Neuronal stem cell (in vitro differentiated cells): ENCODE measurements around the gene PPM1G.

Experiments
- DNase-seq: peaks from one replicate; pipeline ENCODE4 v3.0.0-alpha.2; 2013; ENCODE audit warnings: low spot score
- H2AFZ ChIP-seq: one replicate; pipeline ENCODE4 v1.6.1; 2013; ENCODE audit warnings: mild to moderate bottlenecking, low read length, inconsistent platforms
- H2AK5ac ChIP-seq: 2 replicates; pipeline ENCODE4 v1.6.1; 2013; ENCODE audit warnings: low read depth, mild to moderate bottlenecking, inconsistent platforms, low read length, moderate library complexity, mixed read lengths
- H2BK120ac ChIP-seq: 2 replicates; pipeline ENCODE4 v1.6.1; 2013; ENCODE audit warnings: low read depth, mild to moderate bottlenecking, inconsistent platforms, low read length, moderate library complexity, mixed read lengths
- H2BK12ac ChIP-seq: one replicate; pipeline ENCODE4 v1.6.1; 2013; ENCODE audit warnings: low read length, inconsistent platforms
- H2BK15ac ChIP-seq: 2 replicates; pipeline ENCODE4 v1.6.1; 2013; ENCODE audit warnings: mild to moderate bottlenecking, low read length, inconsistent platforms, mixed read lengths
- H2BK5ac ChIP-seq: one replicate; pipeline ENCODE4 v1.6.1; 2013; ENCODE audit warnings: inconsistent platforms, mild to moderate bottlenecking, low read length, moderate library complexity
- H3K14ac ChIP-seq: one replicate; pipeline ENCODE4 v1.6.1; 2013; ENCODE audit warnings: low read length, inconsistent platforms
- H3K18ac ChIP-seq: 2 replicates; pipeline ENCODE4 v1.6.1; 2013; ENCODE audit warnings: low read length, inconsistent platforms
- H3K23ac ChIP-seq: 2 replicates; pipeline ENCODE4 v1.6.1; 2013; ENCODE audit warnings: low read depth, mild to moderate bottlenecking, mixed read lengths, low read length, inconsistent platforms; ENCODE audit not compliant: poor library complexity
- H3K27ac ChIP-seq: replicated peaks from 3 replicates; pipeline ENCODE4 v1.5.1; 2013; ENCODE audit warnings: low read length, inconsistent platforms
- H3K27me3 ChIP-seq, 3 experiments: 2 replicates each; pipeline ENCODE4 v1.6.1; 2013; ENCODE audit warnings: low read length in 3 of 3, mild to moderate bottlenecking in 2 of 3, inconsistent platforms in 1 of 3, low read depth in 1 of 3, mixed read lengths in 1 of 3, moderate library complexity in 1 of 3; ENCODE audit not compliant: control insufficient read depth in 3 of 3, insufficient read depth in 3 of 3
- H3K36me3 ChIP-seq, 2 donors: replicated peaks in 1 of 2; 2 replicates each; pipeline ENCODE4 v1.6.1; 2013; ENCODE audit warnings: low read length in 2 of 2; ENCODE audit not compliant: control insufficient read depth in 2 of 2, insufficient read depth in 2 of 2
- H3K4ac ChIP-seq: 2 replicates; pipeline ENCODE4 v1.6.1; 2013; ENCODE audit warnings: inconsistent platforms, mild to moderate bottlenecking, low read length, moderate library complexity
- H3K4me1 ChIP-seq, 2 donors: 1 replicate in 1 of 2; 2 replicates in 1 of 2; pipeline ENCODE4 v1.6.1; 2013; ENCODE audit warnings: low read length in 2 of 2, low read depth in 1 of 2; ENCODE audit not compliant: control insufficient read depth in 2 of 2, insufficient read depth in 1 of 2
- H3K4me2 ChIP-seq: one replicate; pipeline ENCODE4 v1.6.1; 2013; ENCODE audit warnings: mild to moderate bottlenecking, low read length, inconsistent platforms; ENCODE audit not compliant: insufficient read depth, poor library complexity, severe bottlenecking
- H3K4me3 ChIP-seq, 2 donors: 2 replicates each; pipeline ENCODE4 v1.5.1; 2013; ENCODE audit warnings: low read length in 2 of 2, mild to moderate bottlenecking in 2 of 2, inconsistent platforms in 1 of 2, moderate library complexity in 1 of 2
- H3K79me1 ChIP-seq: one replicate; pipeline ENCODE4 v1.6.1; 2013; ENCODE audit warnings: low read depth, mild to moderate bottlenecking, inconsistent platforms, low read length, moderate library complexity
- H3K9ac ChIP-seq: one replicate; pipeline ENCODE4 v1.6.1; 2013; ENCODE audit warnings: mild to moderate bottlenecking, low read depth, low read length, inconsistent platforms; ENCODE audit not compliant: poor library complexity
- H3K9me3 ChIP-seq, 2 donors: replicated peaks in 1 of 2; 2 replicates each; pipeline versions ENCODE3 to v1.6.1; 2013; ENCODE audit warnings: low read length in 2 of 2, mild to moderate bottlenecking in 2 of 2, inconsistent platforms in 1 of 2, low read depth in 1 of 2, mixed read lengths in 1 of 2, moderate library complexity in 1 of 2; ENCODE audit not compliant: control insufficient read depth in 2 of 2, insufficient read depth in 1 of 2
- H4K8ac ChIP-seq: one replicate; pipeline ENCODE4 v1.6.1; 2013; ENCODE audit warnings: low read depth, mild to moderate bottlenecking, inconsistent platforms, low read length, moderate library complexity
- H4K91ac ChIP-seq: one replicate; pipeline ENCODE4 v1.6.1; 2013; ENCODE audit warnings: low read length, low read depth, mild to moderate bottlenecking, inconsistent platforms; ENCODE audit not compliant: poor library complexity
- WGBS, 2 donors: extraction: QIAGEN DNeasy Blood & Tissue Kit; methylation state at CpG; one replicate each; pipeline ENCODE4 v1.1.7; 2013; ENCODE audit warnings: missing lambda C conversion rate in 2 of 2, mixed read lengths in 1 of 2; ENCODE audit not compliant: insufficient read length in 2 of 2, insufficient replicate concordance in 1 of 2; ENCODE audit errors: extremely low coverage in 2 of 2; 5-methylcytosine and 5-hydroxymethylcytosine counted together

Gene PPM1G

DNA sequence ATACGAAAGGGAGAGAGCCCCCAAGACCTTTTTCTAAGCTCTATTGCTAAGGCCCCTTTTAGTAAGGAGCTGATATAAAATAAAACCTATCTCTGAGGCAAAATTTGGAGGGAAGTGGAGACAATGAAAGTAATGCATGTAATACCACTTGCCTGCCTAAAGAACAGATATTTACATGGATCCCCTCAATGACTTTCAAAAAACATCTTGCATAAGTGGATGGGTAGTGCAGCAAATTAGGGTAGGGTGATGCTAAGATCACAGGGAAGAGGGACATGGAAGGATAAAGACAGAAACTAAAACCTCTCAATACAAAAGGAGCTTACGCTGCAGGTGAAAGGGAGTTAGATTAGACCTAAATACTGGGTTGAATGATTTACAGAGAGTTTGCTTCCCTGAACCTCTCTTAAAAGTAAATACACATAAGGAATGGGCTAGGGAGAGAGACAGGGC, 30.0 kb downstream of the PPM1G start:
- Histone ChIP-seq H3K9ac (no peak overlapping the region), H3K4ac (no peak overlapping the region), H3K79me1 (peaks cover 12% of the 10 kb centered on the region), H3K23ac (no peak overlapping the region), H2BK120ac (no peak overlapping the region), H3K4me1 (peaks cover 6 to 11% of the 10 kb centered on the region in 2 donors), H3K36me3 (peaks cover 59 to 83% of the 10 kb centered on the region in 2 donors), H2AK5ac (no peak overlapping the region), H2BK5ac (no peak overlapping the region), H3K4me2 (peak overlapping the region; percentile 77), H2BK15ac (no peak overlapping the region), H3K9me3 (no peaks in the 10 kb centered on the region), H3K14ac (no peak overlapping the region), H3K18ac (no peak overlapping the region), H2BK12ac (no peak overlapping the region), H3K4me3 (peak overlapping the region; percentile 67 to 93), H3K27ac (peak overlapping the region; percentile 73), H4K8ac (no peak overlapping the region), H3K27me3 (no peaks in the 10 kb centered on the region), H4K91ac (no peak overlapping the region), H2AFZ (no peak overlapping the region)
- no CpG with 5 or more reads among the region's 2 CpGs for WGBS, 2 donors
- DNase-seq: no peak

GRCh38 chr2:27378809-27379290, 30.5 kb downstream of the PPM1G start:
- peaks cover 6 to 11% of the 10 kb centered on the region in 2 donors for H3K4me1 ChIP-seq
- H4K91ac ChIP-seq: no peak overlapping the region
- H3K23ac ChIP-seq: no peak overlapping the region
- no peak overlapping the region for H2BK12ac ChIP-seq
- no peak overlapping the region for H2BK15ac ChIP-seq
- peak overlapping the region in 1 of 2 donors; percentile 67 for H3K4me3 ChIP-seq
- DNase-seq: no peak
- no peak overlapping the region for H3K14ac ChIP-seq
- no peak overlapping the region for H2BK5ac ChIP-seq
- no peak overlapping the region for H3K18ac ChIP-seq
- peak overlapping the region; percentile 57 for H4K8ac ChIP-seq
- peaks cover 58 to 83% of the 10 kb centered on the region in 2 donors for H3K36me3 ChIP-seq
- no CpG with 5 or more reads among the region's 9 CpGs for WGBS, 2 donors
- no peaks in the 10 kb centered on the region for H3K9me3 ChIP-seq
- no peak overlapping the region for H3K27ac ChIP-seq
- H3K4ac ChIP-seq: no peak overlapping the region
- H2AFZ ChIP-seq: no peak overlapping the region
- no peak overlapping the region for H3K4me2 ChIP-seq
- peak overlapping the region; percentile 74 for H3K9ac ChIP-seq
- H3K27me3 ChIP-seq: no peaks in the 10 kb centered on the region
- H2BK120ac ChIP-seq: peak overlapping the region; percentile 22
- peaks cover 14% of the 10 kb centered on the region for H3K79me1 ChIP-seq
- H2AK5ac ChIP-seq: no peak overlapping the region

- no peaks in the 10 kb centered on the region for H3K27me3 ChIP-seq
- peak overlapping the region; percentile 22 for H2BK120ac ChIP-seq
- H2BK15ac ChIP-seq: no peak overlapping the region
- H2AFZ ChIP-seq: no peak overlapping the region
- H3K4me3 ChIP-seq: peak overlapping the region in 1 of 2 donors; percentile 5
- H3K4ac ChIP-seq: peak overlapping the region; percentile 40
- H2BK5ac ChIP-seq: no peak overlapping the region
- H4K8ac ChIP-seq: peak overlapping the region; percentile 57
- H3K9ac ChIP-seq: peak overlapping the region; percentile 74
- H3K23ac ChIP-seq: peak overlapping the region; percentile 82
- peaks cover 55 to 83% of the 10 kb centered on the region in 2 donors for H3K36me3 ChIP-seq
- DNase-seq: no peak
- no CpG with 5 or more reads among the region's 29 CpGs for WGBS, 2 donors
- H3K18ac ChIP-seq: peak overlapping the region; percentile 40
- no peak overlapping the region for H4K91ac ChIP-seq
- no peak overlapping the region for H3K14ac ChIP-seq
- H3K4me2 ChIP-seq: no peak overlapping the region
- H2AK5ac ChIP-seq: no peak overlapping the region
- no peaks in the 10 kb centered on the region for H3K9me3 ChIP-seq
- H3K27ac ChIP-seq: no peak overlapping the region
- peaks cover 6 to 11% of the 10 kb centered on the region in 2 donors for H3K4me1 ChIP-seq
- H2BK12ac ChIP-seq: no peak overlapping the region
- peaks cover 14% of the 10 kb centered on the region for H3K79me1 ChIP-seq
These were observed 31.1 kb downstream of the PPM1G start for GRCh38 chr2:27378096-27378808.

DNA sequence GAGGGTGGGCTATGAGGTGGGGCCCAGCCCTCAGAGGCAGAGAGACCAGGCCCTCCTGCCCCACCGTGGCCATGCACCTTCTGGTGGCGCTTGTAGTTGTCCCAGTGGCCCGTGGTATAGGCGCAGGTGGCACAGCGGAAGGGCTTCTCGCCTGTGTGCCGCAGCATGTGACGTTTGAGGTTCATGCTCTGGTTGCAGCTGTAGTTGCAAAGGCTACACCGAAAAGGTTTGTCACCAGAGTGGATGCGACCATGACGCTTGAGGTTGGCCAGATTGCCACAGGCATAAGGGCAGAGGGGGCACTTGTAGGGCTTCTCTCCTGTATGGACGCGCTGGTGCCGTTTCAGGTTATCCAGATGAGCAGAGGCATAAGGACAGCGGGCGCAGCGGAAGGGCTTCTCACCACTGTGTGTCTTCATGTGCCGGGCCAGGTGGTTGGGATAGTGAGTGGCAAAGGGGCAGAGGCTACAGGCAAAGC, 31.7 kb downstream of the PPM1G start:
- no CpG with 5 or more reads among the region's 18 CpGs for WGBS, 2 donors
- DNase-seq: no peak
- no peak overlapping the region for H2BK120ac ChIP-seq
- H2BK12ac ChIP-seq: no peak overlapping the region
- no peak overlapping the region for H3K4me2 ChIP-seq
- H3K36me3 ChIP-seq: peaks cover 56 to 84% of the 10 kb centered on the region in 2 donors
- H3K23ac ChIP-seq: peak overlapping the region; percentile 82
- H3K27me3 ChIP-seq: no peaks in the 10 kb centered on the region
- H2AFZ ChIP-seq: no peak overlapping the region
- no peaks in the 10 kb centered on the region for H3K9me3 ChIP-seq
- peak overlapping the region; percentile 50 for H3K9ac ChIP-seq
- no peak overlapping the region for H3K4ac ChIP-seq
- H2AK5ac ChIP-seq: no peak overlapping the region
- no peak overlapping the region for H4K91ac ChIP-seq
- no peak overlapping the region for H3K18ac ChIP-seq
- H2BK5ac ChIP-seq: no peak overlapping the region
- peaks cover 6 to 11% of the 10 kb centered on the region in 2 donors for H3K4me1 ChIP-seq
- H3K79me1 ChIP-seq: peaks cover 14% of the 10 kb centered on the region
- no peak overlapping the region for H3K4me3 ChIP-seq
- no peak overlapping the region for H4K8ac ChIP-seq
- no peak overlapping the region for H3K27ac ChIP-seq
- H2BK15ac ChIP-seq: no peak overlapping the region
- no peak overlapping the region for H3K14ac ChIP-seq
